AML-193 (cell line): ENCODE data around the gene INO80D.
"Not testable (repeated sequence)": the region's sequence is repeated elsewhere in the genome, so short reads cannot be mapped to it uniquely, and the experiment has no call there.

ENCODE experiments used
- DNase-seq, 2 experiments: peaks; one replicate each; lab custom pipeline; 2025; lab: John Stamatoyannopoulos, UW

Gene INO80D

DNA sequence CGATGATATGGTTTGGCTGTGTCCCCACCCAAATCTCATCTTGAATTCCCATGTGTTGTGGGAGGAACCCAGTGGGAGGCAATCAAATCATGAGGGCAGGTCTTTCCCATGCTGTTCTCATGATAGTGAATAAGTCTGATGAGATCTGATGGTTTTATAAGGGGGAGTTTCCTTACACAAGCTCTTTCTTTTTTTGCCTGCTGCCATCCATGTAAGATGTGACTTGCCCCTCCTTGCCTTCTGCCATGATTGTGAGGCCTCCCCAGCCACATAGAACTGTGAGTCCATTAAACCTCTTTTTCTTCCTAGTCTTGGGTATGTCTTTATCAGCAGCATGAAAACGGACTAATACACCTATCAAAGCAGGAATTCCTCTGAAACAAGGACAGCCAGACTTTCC is 107.2 kb downstream of the INO80D start:
- not testable (repeated sequence) for DNase-seq

DNA sequence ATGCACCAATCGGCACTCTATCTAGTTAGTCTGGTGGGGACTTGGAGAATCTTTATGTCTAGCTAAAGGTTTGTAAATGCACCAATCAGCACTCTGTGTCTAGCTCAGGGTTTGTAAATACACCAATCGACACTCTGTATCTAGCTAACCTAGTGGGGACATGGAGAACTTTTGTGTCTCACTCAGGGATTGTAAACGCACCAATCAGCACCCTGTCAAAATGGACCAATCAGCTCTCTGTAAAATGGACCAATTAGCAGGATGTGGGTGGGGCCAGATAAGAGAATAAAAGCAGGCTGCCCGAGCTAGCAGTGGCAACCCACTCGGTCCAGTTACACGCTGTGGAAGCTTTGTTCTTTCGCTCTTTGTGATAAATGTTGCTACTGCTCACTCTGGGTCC is 108.3 kb downstream of the INO80D start:
- not testable (repeated sequence) for DNase-seq

DNA sequence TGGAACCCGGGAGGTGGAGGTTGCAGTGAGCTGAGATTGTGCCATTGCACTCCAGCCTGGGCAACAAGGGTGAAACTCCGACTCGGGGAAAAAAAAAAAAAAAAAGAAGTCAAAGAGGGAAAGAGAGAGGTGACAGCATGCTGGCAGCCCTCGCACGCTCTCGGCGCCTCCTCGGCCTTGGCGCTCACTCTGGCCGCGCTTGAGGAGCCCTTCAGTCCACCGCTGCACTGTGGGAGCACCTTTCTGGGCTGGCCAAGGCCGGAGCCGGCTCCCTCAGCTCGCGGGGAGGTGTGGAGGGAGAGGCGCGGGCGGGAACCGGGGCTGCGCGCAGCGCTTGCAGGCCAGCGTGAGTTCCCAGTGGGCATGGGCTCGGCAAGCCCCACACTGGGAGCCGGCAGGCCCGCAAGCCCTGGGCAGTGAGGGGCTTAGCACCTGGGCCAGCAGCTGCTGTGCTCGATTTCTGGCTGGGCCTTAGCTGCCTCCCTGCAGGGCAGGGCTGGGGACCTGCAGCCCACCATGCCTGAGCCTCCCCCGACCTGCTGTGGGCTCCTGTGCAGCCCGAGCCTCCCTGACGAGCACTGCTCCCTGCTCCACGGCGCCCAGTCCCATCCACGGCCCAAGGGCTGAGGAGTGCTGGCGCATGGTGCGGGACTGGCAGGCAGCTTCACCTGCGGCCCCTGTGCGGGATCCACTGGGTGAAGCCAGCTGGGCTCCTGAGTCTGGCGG is 108.9 kb downstream of the INO80D start:
- DNase-seq = not testable (repeated sequence)

DNA sequence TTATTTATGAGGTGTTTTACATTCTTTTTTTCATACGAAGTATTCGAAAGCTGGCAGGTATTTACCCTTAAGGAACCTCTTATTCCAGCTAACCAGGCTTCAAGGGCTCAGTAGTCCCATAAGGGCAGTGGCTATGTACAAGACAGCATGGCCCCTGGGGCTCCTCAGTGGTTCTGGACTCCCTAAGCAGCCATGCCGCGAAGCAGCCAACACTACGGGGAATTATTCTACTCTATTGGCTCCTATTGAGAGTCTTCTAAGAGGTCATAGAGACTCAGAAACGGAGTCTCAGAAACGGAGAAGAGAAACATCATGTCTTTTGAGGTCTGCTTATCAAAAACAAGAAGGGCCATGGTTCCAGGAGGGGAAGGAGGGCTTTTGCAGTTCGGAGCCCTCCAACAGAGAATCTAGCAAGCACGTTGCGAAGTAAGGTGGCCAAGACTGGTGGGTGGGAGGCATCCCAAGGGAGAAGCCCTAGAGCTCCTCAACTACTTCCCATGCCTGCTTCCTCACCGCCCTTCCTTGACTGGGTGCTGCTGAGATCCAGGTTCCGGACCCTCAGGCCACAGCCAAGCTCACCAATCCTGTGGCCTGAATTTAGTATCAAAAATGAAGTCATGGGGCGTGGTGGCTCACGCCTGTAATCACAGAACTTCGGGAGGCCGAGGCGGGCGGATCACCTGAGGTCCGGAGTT is 109.7 kb downstream of the INO80D start:
- DNase-seq = no peak

DNA sequence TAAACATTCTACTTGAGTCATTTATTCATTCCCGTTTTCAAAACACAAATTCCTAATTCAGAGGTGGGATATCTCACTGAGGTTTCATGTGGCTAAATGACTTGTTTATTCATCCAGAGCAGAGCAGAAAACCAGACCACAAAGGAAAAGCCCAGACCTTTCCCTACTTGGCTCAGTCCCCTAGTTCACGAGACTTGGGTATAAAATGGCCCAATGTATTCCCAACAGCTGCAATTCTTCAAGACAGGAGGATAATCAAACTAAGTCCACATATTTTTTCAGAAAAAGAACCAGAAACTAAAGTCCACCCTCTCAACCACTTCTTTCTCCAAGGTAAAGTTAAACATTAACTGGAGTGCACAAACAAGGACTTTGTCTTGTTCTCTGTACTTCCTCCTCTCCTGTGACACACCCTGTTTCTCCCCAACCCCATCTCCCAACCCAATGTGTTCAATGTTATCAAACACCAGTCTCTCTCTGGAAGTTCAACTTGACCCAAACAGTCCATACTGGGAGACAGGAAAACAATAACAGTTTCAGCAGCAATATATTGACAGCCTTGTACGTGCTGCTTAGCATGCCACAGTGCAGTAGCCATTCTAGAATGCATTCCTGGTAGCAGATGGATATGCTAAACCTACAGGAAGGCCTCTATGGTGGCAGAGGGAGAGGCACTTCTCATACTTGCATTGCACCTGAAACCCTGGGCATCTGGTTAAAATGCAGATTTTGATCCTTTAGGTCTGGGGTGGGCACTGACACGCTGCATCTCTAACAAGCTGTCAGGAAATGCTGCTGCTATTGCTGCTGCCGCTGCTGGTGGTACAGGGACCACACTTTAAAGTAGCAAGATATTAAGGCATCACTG is 110.7 kb downstream of the INO80D start:
- no peak for DNase-seq

DNA sequence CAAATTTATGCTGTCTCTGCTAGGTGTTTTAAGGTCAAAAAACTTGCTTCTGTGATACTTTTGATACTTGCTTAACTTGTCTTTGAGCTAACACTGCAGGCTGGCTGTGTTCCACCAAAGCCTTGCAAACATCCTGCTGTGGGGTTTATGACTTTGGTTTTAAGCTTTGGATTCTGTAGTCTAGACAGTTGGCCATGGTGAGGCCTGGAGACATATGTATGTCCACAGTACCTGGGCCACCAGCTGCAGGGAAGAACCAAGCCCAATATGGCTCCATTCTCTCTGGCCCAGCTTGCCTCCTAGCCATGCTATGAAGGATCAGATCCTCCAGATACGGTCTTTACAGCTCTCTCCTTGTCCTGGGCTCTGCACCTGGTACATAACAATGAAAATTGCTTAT is 113.9 kb downstream of the INO80D start:
- no peak for DNase-seq

DNA sequence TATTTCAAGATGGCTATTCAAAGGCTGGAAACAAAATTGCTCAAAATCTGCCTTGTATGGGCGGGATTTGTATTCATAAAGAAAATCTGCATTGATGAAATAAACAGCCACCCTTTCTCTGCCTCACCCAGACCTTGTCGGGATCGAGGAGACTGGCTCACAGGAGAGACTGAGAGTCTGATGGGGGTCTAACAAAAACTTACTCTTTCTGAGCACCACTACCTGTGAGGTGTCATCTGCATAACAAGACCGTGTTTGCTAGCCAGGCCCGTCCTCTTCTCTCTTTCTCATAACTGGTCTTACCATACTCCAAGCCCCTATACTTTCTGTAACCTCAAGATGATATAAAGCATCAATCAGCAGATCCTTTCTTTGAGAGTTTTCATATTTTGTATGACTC is 115.6 kb downstream of the INO80D start:
- DNase-seq = no peak

DNA sequence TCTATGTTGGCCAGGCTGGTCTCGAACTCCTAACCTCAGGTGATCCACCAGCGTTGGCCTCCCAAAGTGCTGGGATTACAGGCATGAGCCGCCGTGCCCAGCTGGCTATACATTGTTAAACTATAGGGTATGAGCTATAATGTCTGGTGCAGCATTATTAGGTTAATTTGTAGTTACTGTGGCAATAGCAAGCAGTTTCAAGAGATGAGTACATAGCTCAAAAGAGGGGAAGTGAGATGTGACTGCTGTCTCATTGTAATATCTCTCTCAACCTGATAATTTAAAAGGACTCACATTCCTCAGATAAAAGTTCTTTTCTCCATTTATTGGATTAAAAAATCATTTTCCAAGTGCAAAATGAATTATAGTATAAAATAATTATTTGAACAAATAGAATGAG is 116.4 kb downstream of the INO80D start:
- peak in 1 of 2 experiments; percentile 6 for DNase-seq

DNA sequence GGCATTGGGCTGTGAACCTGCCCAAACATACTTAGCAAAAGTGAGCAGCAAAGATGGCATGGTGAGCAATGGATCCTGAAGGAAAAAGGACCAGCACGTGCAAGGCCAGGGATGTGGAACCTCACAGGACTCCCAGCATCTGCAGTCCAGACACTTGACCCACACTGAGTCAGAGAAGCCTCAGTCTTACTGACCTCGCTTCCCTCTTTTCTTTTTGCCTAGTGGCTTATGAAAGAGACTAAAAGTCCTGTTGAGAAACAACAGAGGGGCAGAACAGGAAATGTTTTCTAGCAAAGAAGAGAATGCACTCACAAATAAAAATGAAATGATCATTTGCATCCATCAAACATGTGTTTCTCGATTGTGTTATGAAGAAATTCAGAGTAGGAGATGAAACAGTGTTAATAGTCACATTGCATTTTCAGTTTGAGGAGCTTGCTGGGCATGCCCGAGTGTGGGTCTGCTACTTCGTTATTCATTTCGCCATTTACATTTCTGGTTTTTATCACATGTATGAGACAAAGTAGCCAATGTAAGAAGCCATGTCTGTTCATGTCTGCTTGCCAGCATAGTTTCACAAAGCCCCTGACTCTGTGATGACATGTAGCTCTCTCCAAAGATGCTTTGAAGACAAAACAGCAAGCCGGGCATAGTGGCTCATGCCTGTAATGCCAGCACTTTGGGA is 118.4 kb downstream of the INO80D start:
- DNase-seq = peak; percentile 71 to 74

DNA sequence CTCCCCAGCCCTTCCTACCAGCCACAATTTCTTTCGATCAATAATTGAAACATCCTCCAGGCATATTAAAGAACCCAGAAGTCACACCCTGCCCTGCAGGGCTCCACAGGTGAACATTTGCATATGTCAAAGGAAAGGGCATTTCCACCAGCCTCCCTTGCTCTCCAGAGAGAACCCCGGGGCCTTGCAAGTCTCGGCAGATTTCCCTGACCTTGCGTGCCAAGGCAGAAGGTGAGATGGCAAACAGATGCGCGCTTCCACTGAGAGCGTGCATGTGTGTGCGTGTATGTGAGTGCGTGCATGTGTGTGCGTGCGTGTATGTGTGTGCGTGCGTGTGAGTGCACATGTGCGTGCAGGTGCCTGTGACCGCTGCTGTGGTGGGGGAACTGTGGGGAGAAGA is 120.3 kb downstream of the INO80D start:
- no peak for DNase-seq

DNA sequence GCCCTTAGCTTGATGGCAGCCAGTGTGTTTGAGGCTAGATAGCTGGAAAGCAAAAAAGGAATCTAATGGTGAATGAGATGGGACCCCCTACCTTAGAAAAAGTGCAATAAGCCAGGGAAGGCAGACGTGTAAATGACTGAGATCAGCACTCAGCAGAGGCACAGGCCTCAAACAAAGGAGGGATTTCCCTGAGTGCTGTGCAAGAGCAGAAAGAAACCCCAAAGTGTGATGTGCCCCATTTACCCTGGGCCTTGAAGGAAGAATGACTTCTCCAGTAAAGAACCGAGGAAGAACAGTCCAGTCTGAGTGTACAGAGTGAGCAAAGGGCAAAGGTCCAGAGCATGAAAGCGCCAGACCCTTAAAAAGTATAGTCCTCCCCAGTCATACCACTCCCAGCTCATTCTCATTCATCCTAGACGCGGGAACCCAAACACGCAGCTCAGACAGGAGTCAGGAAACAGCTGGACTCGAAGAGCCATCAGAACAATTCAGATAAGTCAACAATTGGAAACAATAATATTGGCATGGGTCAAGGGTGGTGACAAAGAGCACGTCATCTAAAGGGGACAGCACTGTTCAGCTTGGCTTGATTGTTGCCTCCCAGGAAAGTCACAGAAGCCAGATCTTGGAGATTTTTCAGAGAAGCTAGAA is 121.7 kb downstream of the INO80D start:
- DNase-seq = no peak

DNA sequence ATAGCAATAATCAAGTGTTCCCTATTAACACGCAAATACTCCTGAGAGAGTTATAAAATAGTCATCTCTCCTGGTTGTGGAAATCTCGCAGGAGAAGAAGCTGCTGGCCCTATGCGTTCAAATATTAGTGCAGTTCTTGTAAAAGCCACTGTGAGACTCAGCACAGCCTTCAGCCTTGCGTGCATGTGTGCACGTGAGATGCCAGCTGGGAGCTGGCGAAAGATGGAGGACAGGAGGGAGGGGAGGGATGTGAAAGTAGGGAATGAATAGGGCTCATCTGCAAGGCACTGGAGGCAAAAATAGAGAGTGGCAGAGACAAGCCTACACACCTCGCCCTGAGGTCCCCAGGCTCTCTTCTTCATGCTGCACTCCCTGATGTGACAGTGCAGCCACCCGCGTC is 126.5 kb downstream of the INO80D start:
- DNase-seq = no peak

DNA sequence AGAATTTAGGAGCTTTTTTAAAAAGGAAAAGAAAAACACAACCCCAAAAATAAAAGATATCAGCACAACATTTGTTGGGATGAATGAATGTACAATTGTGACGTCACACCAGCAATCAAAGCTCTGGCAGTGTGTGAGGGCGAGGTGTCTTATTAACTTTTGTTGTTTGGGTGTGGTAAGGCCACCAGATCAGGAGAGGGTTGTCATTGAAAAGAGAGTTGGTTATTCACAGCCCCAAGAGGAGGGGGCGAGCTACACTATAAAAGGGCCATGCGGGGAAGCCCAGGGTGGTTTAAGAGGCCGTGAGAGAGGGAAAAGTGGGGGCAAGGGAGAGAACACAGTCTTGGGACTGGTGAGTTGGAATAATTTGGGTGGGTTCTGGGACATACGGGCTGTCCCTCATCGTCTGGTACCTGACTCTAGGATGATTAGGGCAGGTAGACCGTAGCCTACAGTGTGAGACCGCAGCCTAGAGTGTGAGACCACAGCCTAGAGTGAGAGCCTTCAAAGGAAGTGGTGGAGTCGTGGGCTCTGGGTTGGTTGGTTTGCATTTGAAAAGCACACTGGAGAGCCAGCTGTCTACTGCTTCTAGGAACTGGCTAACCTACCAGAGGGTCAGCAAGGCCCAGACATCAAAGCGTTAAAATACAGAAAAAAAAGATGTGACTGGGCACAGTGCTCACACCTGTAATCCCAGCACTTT is 128.4 kb downstream of the INO80D start:
- no peak for DNase-seq

DNA sequence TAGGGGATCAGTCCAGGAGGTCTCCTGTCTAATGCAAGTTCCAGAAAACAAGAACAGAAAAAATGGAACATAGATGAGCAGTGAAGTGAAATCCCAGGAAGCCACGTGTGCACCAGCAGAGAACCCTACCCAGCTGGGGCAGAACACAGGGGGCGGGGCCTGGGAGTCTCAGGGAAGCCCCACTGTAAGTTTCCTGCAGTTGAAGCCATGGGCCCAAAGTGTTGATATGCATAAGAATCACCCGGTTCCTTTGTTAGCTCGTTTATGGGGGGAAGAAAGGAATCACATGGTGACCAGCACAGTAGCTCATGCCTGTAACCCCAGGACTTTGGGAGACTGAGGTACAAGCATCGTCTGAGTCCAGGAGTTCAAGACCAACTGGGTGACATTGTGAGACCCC is 131.3 kb downstream of the INO80D start:
- no peak for DNase-seq

DNA sequence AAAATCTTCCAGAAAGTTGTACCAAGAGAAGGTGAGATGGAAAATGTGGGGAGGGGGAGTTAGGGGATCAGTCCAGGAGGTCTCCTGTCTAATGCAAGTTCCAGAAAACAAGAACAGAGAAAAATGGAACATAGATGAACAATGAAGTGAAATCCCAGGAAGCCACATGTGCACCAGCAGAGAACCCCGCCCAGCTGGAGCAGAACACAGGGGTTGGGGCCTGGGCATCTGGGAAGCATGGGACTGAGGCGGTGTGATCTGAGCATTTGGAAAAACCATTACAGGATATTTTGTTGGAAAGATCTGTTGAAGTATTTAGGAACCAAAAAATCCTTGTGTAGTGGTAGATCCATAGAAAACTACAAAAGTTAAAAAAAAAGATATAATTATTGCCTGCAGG is 133.7 kb downstream of the INO80D start:
- no peak for DNase-seq

DNA sequence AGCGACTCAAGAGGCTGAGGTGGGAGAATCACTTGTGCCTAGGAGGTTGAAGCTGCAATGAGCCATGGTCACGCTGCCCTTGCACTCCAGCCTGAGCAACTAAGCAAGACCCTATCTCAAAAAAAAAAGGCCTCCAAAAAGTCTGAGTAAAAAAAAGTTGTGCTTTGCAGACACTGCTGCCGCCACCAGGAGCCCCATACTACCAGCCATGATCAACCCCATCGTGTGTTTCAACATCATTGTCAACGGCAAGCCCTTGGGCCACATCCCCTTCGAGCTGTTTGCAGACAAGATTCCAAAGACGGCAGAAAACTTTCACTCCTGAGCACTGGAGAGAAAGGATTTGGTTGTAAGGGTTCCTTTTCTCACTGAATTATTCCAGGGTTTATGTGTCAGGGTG is 137.1 kb downstream of the INO80D start:
- DNase-seq = no peak

DNA sequence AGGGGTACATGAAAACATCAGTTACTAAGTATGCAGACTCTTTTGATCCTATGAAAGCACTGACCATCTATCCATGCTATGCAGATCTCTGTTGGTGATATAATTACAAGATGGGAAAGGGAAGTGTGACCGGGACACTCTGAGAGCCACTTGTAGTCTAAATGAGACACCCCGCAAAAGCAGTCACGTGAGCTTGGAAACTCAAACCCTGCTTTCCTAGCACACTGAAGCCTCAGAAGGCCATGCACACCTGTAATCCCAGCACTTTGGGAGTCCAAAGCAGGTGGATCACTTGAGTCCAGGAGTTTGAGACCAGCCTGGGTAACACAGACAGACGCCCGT is 137.5 kb downstream of the INO80D start:
- DNase-seq = no peak

DNA sequence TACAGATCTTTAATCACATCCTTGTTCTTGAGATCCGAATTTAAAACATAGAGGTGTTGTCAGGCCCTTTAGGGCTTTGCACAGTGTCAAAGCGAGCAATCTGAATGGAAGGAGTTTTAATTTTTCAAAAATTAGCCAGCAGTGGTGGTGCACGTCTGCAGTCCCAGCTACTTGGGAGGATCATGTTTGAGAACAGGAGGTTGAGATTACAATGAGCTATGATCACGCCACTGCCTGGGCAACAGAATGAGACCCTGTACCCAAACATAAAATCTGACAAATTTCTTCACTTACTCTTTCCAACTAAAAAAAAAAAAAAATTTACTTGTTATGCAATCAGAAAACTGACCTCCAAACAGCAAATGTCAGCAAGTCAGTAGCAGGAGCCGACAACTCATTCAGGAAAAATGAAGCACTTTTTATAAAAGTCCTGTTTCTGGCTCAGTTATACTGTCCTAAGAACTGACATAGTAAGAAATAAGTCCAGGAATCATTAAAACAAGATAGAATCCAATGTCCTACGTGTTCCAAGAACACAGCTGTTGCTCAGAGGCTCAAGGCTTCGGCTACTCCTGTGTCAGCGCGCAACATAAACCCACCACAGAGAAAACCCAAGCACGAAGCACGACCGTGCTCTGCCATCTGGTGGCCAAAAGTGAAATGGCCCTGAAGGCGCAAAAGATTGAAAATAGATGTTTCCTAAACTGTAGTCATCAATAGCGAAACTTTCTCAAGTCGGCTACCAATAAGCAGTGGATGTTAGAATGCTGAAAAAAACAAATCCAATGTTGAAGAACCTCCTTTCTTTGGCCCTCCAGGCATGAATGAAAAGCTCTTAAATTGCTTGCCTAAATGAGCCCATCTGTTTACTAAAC is 138.1 kb downstream of the INO80D start:
- DNase-seq = peak; percentile 49 to 57

DNA sequence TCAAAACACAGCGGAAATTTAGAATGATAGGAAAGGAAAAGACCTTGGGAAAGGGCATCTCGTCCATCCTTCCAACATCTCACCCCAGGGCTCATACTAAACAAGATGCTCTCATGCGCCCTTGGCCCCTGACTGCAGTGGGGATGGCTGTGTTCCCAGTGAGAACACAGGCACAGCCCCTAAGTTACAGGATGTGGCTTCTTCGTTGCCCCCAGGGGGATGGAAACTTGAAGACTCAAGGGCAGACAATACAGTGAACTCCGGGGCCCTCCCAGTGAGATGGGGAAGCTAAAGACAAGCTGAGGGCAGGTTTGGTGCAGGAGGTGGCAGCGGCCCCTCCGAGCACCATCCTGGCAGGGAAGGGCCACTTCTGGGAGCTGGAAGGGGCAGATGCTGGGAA is 139.7 kb downstream of the INO80D start:
- DNase-seq = no peak
